ENCODE data around the gene COL18A1.

Gene COL18A1

DNA sequence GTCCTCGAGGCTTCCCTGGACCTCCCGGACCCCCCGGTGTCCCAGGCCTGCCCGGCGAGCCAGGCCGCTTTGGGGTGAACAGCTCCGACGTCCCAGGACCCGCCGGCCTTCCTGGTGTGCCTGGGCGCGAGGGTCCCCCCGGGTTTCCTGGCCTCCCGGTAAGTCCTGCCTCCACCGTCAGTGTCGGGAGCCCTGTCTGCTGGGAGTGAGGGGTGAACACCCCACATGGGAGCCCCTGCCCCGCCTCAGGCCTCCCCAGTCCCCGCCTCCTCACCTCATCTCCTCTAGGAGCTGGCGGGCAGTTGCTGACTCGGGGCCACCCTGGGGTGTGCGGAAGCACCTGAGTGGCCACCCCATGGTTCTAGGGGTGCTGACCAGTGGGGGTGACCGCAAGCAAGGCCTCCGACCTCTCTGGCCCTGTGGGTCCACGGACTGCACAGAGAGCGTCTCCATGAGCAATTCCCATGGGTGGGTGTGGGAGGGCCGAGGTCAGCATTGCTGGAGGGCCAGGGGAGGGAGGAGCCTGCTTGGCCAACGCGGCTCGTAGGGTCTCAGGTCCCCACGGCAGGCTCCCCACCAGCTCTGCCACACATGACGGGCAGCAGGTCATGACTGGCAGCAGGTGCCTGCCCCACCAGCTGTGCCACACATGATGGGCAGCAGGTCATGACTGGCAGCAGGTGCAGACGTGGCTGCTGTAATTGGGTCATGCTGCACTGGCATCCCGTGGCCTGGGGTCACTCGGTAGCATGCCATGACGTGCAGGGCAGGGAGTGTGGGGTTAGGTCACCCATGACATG, 75.9 kb downstream of the COL18A1 start:
- no peak for DNase-seq (ENCODE audit: low read depth)

DNA sequence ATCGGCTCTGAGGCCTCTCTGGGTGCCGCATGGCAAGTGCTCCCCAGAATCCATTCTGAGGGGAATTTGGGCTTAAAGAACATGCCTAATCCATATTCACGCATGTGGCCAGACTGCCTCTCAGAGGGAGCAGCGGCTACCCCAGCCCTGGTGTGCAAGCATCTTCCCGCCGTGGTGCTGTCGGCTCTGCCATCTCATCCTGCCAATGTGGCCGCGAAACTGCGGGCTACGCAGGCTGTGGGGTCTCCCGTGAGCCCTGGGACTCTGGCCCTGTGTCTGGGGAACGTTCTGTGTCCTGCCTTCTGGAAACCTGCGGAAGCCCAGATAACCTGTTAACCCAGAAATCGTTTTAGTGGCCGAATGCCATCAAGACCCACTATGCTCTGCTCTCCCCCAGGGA, 76.6 kb downstream of the COL18A1 start:
- DNase-seq (ENCODE audit: low read depth) = no peak

DNA sequence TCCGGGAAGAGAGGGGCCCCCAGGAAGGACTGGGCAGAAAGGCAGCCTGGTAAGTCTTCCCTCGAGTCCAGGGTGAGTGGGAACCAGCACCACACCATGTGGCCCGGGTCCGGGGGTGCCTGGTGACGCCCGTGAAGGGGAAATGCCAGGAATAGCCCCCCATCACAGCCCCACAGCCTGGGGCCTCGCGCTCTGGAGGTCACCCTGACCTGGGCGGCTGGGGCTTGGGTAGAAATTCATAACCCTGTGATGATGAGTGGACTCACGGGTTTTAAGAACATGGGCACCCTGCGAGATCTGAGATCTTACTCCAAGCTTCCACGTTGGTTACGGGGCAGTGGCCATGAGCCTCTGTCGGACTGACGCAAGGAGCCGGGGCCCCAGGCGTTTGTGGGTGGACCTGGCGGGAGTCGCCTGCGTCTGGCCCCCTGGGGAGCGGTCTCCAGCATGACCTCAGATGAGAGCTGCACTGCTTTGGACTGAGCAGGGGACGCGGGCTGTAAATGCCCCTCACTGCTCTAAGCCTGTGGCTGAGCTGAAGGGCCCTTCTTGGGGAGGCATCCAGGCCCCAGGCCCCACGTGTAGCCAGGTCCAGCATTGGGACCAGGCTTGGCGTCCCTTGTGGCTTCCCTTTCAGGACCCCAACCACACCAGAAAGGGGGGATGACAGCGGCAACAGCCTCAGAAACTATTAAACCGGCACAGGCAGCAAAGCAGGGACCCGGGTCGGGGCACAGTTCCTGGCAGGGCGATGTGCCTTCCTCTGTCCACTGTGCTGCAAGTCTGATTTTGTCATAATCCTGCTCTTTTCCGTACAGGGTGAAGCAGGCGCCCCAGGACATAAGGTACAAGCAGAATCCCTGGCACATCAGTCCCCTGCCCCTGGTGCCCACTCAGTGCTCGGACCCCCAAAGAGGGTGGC, 77.3 kb downstream of the COL18A1 start:
- DNase-seq (ENCODE audit: low read depth) = no peak

DNA sequence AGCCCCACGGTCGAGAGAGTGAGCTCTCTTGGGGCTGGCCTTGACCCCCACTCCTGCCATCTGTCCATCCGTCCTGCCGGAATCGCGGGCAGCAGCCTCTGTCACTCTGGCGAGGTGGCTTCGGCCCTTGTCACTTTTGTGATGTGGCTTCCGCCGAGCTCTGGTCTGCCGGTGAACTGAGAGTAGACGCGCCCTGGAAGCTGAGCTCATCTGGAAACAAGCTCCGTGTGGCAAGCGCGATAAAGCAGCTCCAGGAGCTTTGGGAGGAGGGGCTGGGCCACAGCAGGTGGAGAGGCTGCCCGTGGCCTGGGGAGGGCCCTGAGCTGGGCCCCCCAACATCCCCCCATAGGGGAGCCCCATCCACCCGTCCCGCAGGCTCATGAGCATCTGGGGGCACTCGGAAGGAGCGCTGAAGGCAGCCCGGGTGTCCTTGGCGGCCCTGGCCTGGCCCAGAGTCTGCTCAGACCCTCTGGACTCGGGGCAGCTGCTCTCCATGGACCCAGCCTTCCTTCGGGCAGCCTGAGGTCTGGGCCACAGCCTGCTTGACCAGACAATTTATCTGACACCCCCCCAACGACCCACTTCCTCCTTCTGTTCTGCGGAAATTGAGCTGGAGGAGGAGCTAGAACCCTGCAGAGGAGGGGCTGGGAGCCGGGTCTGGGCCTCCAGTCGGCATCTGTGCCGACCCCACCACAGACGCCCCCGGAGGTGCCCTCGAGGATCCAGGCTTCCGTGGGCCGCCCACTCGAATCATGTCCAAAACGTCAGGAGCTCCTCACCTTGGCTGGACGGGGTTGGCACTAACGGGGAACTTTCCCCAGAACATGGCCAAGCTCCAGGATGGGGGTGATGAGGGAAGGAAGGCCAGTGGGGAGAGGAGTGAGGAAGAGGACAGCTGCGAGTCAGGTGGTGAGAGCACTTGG, 78.2 kb downstream of the COL18A1 start:
- DNase-seq (ENCODE audit: low read depth) = peak; percentile 14

DNA sequence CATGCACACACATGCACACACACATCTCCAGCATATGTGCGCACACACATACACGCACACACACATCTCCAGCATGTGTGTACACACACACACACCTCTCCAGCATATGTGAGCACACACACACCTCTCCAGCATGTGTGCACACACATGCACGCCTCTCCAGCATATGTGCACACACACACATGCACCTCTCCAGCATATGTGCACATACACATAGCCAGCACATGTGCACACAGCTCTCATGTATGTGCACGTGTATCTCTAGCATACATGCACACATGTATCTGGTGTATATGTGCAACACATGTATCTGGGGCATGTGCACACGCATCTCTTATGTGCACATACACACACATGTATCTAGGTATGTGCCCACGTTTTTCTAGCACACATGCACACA, 79.4 kb downstream of the COL18A1 start:
- DNase-seq (ENCODE audit: low read depth) = no peak

DNA sequence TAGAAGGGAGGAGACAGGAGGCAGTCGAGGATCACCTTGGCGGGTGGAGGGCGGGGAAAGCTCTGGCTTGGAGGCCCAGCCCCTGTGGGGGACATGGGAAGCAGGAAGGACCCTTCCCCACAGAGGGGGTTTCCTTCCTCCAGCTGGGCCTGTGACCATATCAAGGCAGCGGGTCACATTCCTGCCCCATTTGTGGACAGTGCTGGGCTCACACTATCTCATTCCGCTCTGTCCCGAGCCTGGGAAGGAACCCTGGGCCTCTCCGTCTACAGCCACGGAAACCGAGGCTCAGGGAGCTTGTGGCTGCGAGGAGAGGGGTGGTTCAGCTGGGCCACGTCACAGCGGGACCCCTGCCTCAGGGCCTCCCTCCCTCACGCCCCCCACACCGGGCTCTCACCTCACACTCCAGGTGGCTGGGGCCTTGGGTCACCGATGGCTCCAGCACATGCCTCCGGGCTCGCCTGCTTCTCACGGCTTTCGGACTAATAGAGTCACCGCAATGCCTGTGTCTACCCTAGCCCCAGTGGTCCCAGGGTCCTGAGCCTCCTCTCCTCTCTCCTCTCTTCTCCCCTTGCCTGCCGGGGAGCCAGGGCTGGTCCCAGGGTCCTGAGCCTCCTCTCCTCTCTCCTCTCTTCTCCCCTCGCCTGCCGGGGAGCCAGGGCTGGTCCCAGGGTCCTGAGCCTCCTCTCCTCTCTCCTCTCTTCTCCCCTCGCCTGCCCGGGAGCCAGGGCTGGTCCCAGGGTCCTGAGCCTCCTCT, 80.9 kb downstream of the COL18A1 start:
- DNase-seq (ENCODE audit: low read depth) = no peak

DNA sequence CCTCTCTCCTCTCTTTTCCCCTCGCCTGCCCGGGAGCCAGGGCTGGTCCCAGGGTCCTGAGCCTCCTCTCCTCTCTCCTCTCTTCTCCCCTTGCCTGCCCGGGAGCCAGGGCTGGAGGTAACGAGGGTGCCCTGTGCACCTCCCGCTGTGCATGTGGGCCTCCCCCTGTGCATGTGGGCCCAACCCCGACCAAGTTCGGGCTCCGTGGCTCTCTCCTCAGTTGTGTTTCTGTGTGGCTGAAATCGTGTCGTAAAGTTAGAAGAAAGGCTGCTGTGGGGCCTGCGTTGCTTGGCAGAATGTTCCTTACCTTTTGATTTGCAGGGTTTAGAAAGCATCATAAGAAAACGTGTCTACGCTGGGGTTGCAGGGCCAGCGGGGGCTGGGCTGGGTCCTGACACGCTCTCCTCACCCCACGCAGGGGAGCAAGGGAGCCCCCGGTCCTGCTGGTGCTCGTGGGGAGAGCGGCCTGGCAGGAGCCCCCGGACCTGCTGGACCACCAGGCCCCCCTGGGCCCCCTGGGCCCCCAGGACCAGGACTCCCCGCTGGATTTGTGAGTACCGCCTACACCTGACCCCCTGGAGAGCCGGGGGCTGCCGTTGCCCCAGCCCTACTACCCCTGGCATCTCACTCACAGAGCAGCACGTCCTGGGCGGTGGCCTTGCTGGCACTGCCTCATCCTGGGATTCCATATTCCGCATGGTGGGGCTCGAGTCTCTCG, 81.6 kb downstream of the COL18A1 start:
- no peak for DNase-seq (ENCODE audit: low read depth)

DNA sequence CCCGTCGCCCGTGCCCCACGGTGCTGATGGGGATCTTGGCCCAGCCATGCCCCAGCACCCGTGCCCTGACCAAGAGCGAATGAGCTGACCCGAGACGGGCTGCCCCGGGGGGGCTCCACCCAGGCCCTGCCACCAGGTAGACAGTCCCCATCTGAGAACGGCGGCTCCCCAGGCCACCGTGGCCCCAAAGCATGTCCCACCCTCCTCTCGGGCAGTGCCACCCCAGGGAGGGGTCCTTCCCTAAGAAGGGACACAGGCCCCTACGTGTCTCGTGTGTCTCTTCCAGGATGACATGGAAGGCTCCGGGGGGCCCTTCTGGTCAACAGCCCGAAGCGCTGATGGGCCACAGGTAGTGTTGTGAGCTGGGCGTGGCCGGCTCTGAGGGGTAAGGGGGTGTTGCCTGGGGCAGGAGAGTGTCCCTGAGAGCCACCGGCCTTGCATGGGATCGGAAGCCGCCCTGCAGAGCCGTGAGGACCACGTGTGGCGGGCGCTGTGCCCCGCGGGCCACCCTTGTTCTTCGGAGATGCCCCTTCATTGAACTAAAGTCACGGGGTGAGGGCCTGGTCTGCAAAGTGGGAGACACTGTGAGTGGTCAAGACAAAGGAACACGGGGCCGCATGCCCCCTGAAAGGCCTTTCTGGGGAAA, 82.3 kb downstream of the COL18A1 start:
- no peak for DNase-seq (ENCODE audit: low read depth)

DNA sequence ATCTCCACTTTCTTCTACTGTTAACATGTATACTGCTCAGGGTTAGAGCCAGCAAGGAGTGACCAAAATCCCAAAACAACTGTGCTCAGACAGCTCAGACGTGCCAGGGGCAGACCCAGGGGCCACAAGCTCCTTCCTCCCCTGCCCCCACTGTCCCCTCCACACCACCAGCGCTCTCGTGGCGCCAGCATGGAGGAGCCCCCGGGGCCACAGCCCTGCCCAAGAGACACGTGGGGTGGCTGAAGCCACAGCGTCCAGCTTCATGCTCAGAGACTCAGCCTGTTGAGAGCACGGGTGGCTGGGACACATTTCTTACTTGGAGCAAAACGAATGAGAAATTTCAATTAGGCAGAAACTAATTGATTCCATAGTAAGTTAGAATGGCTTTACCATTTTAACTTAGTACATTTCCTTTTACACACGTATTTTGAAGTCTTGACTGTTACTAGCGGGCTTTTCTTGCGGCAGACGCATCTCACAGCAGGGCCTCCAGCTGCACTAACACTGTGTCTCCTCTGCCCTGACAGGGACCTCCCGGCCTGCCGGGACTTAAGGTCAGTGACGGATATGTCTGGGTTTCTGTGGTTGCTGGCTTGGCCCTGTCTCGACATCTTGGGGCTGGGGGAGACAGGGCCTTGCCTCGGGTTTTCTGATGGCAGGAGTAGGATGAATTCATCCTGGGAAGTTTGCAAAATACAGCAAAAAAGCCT, 83.1 kb downstream of the COL18A1 start:
- DNase-seq (ENCODE audit: low read depth) = no peak

DNA sequence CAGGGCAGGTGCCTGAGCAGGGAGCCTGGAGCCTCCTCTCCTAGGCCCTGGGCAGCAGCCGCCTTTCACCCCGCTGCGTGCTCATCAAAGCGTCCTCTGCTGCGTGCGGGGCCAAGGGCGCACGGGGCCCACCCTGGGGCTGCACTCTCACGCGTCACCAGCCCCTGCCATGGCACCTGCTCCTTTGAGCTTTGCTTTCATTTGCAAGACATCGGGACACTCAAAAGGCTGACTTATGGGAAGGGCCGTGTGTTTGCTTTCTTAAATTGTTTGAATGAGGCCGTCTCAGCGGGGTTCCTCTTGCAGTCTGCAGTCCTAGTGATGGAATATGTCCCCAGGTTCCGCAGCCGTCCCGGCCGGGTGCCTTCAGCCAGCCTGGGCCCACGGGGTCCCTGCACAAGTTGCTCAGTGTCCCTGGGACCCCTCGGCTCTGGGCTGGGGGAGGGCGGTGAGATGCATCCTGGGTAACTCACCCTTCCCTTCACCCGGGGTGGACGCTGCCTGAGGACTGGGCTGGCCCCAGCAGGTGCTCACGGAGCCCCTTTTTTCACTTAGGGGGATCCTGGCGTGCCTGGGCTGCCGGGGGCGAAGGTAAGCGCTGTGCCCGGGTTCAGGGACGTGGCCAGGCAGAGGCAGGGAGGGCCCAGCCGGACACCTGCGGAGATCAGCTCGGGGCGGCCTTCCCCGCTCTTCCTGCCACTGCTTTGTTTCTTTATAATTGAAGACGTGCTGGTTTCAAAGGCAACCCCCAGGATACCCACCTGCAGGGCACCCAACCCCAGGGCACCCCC, 84.2 kb downstream of the COL18A1 start:
- DNase-seq (ENCODE audit: low read depth) = no peak

DNA sequence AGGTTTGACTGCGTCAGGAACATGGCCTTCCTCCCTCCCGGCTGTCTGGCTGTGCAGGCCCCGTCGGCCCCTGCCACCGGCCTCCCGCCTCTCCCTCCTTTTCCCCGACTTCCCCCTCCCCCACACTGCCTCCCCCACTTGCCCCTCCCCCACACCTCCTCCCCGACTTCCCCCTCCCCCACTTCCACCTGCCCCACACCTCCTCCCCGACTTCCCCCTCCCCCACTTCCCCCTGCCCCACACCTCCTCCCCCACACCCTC, 84.7 kb downstream of the COL18A1 start:
- no peak for DNase-seq (ENCODE audit: low read depth)

DNA sequence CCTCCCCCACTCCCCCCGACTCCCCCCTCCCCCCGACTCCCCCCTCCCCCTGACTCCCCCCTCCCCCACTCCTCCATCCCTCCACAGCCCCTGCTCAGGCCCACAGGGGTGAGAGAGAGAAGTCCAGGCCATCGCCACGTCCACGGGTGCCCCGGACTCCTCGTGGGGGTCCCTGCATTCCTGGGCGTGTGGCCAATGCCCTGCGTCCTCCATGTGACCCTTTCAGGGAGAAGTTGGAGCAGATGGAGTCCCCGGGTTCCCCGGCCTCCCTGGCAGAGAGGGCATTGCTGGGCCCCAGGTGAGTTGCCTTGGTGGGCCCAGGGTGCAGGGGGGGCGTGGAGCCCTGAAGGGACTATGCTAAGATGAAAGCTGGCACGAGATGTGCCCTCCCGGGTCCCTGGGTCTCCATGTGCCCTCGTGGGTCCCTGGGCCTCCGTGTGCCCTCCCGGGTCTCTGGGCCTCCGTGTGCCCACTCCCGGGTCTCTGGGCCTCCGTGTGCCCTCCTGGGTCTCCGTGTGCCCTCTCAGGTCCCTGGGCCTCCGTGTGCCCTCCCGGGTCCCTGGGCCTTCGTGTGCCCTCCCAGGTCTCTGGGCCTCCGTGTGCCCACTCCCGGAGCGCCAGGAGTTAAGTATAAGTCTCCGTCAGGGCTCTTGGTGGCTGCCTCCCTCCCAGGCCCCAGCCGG, 85.2 kb downstream of the COL18A1 start:
- no peak for DNase-seq (ENCODE audit: low read depth)

DNA sequence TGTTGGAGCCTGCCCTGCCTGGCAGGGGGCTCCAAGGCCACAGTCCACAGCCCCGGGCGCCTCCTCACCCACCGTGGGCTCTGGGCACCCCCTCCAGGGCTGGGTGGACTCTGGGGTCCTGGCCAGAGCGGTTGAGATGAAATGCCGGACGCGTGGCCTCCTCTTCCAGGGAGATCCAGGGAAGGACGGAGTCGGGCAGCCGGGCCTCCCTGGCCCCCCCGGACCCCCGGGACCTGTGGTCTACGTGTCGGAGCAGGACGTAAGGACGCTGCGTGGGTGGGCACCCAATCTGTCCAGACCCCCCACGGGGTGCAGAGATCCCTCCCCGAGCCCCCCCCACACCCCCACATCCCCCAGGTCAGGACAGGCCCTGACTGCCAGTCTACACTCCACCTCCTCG, 86.1 kb downstream of the COL18A1 start:
- DNase-seq (ENCODE audit: low read depth) = no peak

DNA sequence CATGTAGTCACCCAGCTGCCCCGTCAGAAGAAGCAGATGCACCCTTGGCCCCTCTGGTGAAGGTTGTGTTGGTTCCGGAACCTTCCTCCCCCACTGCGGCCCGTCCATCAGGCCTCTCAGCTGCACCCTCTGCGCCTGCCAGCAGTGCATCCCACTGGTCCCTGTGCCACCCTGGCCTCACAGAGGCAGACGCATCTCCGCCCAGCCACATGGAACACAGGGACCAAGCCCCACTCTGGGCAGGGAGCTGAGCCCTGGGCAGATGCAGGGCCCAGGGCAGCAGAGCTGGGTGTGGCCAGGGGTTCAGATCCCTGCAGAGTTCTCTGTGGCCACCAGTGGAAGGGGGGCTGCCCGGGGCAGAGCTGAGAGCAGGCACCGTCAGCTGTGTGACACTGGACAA, 86.7 kb downstream of the COL18A1 start:
- no peak for DNase-seq (ENCODE audit: low read depth)

DNA sequence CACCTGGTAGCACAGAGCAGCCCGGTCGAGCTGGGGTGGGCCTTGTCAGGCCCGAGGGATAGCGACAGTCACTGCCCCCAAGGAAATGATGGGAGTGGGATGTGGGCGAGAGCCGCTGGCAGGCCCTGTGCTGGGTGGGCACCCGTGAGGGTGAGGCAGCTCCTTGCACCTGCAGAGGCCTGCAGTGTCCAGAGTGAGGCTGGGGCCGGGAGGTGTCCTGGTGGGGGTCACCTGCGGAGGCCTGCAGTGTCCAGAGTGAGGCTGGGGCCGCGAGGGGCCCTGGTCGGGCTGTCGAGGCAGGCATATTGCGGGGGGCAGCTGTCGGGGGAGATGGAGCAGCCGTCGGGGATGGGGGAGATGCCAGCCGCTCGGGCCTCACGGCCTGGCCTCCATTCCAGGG, 87.8 kb downstream of the COL18A1 start:
- DNase-seq (ENCODE audit: low read depth) = no peak

DNA sequence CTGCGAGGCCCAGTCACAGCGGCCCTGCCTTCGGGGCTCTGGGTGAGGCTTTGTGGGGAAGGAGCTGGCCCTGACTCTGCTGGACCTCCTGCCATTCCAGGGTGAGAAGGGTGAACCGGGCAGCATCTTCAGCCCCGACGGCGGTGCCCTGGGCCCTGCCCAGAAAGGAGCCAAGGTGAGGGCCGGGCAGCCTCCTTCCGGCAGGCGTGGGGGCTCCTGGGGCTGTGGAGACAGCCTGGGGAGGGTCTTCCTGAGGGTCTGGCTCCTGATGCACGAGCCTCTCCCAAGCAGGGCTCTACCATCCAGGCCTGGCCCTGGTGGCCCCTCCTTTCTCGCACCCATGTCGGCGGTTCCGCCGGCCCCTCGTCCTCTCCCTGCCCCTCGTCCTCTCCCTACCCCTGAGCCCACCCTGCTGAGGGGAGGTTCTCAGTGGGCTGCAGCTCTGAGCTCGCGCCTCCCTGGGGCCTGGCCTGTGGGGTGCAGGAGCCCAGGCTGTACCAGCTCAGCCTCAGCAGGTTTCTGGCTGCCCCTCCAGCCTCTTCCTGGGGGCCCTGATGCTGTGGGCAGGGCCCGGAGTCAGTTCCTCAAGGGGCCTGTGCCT, 88.5 kb downstream of the COL18A1 start:
- no peak for DNase-seq (ENCODE audit: low read depth)

DNA sequence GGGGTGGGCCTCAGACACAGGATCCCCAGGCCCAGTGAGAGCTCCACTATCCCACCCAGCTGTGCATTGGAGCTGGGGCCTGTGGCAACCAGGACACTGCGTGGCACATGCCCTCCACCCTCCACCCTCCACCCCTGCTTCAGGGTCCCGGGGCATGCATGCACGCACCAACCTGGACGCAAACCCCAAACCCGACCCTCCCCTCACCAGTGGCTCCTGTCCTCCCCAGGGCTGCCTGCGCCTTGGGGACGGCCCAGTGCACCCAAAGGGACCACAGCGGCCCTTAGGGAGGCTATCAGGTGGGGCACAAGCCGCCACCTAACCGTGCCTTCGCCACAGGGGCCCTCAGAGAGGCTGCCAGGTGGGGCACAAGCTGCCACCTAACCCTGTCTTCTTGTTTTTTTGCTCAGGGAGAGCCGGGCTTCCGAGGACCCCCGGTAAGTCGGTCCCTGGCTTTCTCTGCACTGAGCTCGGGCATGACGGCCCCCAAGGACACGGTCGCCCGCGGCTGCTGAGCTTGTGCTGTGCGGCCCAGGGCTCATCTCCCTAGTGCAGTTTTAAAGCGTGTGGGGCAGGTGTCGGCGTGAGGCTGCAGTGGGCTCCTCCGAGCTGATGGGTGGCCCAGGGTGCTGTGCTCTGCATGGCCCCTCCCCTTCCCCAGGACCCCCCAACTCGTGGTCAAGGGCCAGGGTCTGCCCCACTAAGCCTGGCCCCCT, 89.3 kb downstream of the COL18A1 start:
- DNase-seq (ENCODE audit: low read depth) = no peak

Data from stimulated activated CD8-positive, alpha-beta memory T cell treated with anti-CD3 and anti-CD28 coated beads, Interleukin-15, amount 100 ng/mL, for 1 hour (primary cell).